Measurements from ENCODE around the gene DYNLT2. TPM values are rescaled to one million over a fixed set of nuclear protein-coding genes. Genes with fewer than 3 reads are reported as not detected.
A peak's percentile ranks its signal among the peaks of the same experiment; 100 is the strongest.

Gene DYNLT2
- total and polyA plus RNA-seq, 2 of the 13 experiments (the other 11 are each of a cell fraction or from before 2014, with no cell fraction given) = 2.1 to 4.3 TPM

- TF ChIP-seq PHF5A (CRISPR knock-in tag; IDR thresholded peaks at IDR 0.05; ENCODE audit: low read depth, unreplicated experiment) (peak; percentile 46), SMAD9 (CRISPR knock-in tag; IDR thresholded peaks at IDR 0.05) (no peak), BATF2 (CRISPR knock-in tag; IDR thresholded peaks at IDR 0.05) (no peak; the same call in 1 of the 2 replicates), MAFG (CRISPR knock-in tag; IDR thresholded peaks at IDR 0.05) (peak; percentile 66; the same call in 1 of the 2 replicates), THAP9 (CRISPR knock-in tag; IDR thresholded peaks at IDR 0.05; ENCODE audit: borderline replicate concordance) (peak; percentile 88; the same call in 1 of the 2 replicates), DDIT3 (CRISPR knock-in tag; IDR thresholded peaks at IDR 0.05) (no peak), ZNF383 (CRISPR knock-in tag; IDR thresholded peaks at IDR 0.05; ENCODE audit: borderline replicate concordance) (peak; percentile 83), KAT2B (IDR thresholded peaks at IDR 0.05; ENCODE audit: borderline replicate concordance, low read depth, low read length) (no peak), GABPA (IDR thresholded peaks at IDR 0.05; ENCODE audit: low read depth, low read length) (peak; percentile 93), GABPA (CRISPR knock-in tag; IDR thresholded peaks at IDR 0.05; ENCODE audit: low read depth) (peak; percentile 97), ZNF343 (CRISPR knock-in tag; IDR thresholded peaks at IDR 0.05) (peak; percentile 83), ZNF431 (CRISPR knock-in tag; IDR thresholded peaks at IDR 0.05; ENCODE audit: borderline replicate concordance, low read depth) (peak; percentile 99), PAF1 (CRISPR knock-in tag; IDR thresholded peaks at IDR 0.05) (peak; percentile 89; the same call in 1 of the 2 replicates), SPEN (CRISPR knock-in tag; IDR thresholded peaks at IDR 0.05; ENCODE audit: low read depth) (peak; percentile 97), SYNCRIP (IDR thresholded peaks at IDR 0.05; ENCODE audit: insufficient read depth, low read depth, low read length) (no peak), ZBTB14 (CRISPR knock-in tag; IDR thresholded peaks at IDR 0.05) (peak; percentile 12; the same call in 1 of the 2 replicates), TOE1 (CRISPR knock-in tag; IDR thresholded peaks at IDR 0.05) (0 out of 2 replicates have a peak, but pooled peaks have one; percentile 25), ADNP (CRISPR knock-in tag; IDR thresholded peaks at IDR 0.05) (no peak), ZNF232 (CRISPR knock-in tag; IDR thresholded peaks at IDR 0.05; ENCODE audit: borderline replicate concordance) (0 out of 2 replicates have a peak, but pooled peaks have one; percentile 40)
- TF ChIP-seq, protein P1, sequence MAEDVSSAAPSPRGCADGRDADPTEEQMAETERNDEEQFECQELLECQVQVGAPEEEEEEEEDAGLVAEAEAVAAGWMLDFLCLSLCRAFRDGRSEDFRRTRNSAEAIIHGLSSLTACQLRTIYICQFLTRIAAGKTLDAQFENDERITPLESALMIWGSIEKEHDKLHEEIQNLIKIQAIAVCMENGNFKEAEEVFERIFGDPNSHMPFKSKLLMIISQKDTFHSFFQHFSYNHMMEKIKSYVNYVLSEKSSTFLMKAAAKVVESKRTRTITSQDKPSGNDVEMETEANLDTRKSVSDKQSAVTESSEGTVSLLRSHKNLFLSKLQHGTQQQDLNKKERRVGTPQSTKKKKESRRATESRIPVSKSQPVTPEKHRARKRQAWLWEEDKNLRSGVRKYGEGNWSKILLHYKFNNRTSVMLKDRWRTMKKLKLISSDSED (CRISPR knock-in tag; IDR thresholded peaks at IDR 0.05) = no peak
- TF ChIP-seq, protein P2, sequence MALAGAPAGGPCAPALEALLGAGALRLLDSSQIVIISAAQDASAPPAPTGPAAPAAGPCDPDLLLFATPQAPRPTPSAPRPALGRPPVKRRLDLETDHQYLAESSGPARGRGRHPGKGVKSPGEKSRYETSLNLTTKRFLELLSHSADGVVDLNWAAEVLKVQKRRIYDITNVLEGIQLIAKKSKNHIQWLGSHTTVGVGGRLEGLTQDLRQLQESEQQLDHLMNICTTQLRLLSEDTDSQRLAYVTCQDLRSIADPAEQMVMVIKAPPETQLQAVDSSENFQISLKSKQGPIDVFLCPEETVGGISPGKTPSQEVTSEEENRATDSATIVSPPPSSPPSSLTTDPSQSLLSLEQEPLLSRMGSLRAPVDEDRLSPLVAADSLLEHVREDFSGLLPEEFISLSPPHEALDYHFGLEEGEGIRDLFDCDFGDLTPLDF (CRISPR knock-in tag; IDR thresholded peaks at IDR 0.05) = no peak; the same call in 1 of the 2 replicates
Measured at GRCh38 chr6:169701954-169702839, 49.2 kb downstream of the DYNLT2 start, which contains the start of the genes C6orf120 and WDR27 (continued).

Measured in HepG2 (cell line).